Right hindlimb (tissue), 1 donor: ENCODE data around the gene TGFB3.
"Not testable (repeated sequence)": the region's sequence is repeated elsewhere in the genome, so short reads cannot be mapped to it uniquely, and the experiment has no call there.

ENCODE experiments used
- DNase-seq: peaks from one replicate; pipeline ENCODE4 v3.0.0-alpha.2; 2018

TGFB3 gene

GRCh38 chr14:75981426-75982265, at the start of gene TGFB3:
TGFB3 (minus strand) TSS chr14:75981995; CDS start chr14:75980893, 1,102 bp downstream.
- DNase-seq = peak; percentile 96

DNA sequence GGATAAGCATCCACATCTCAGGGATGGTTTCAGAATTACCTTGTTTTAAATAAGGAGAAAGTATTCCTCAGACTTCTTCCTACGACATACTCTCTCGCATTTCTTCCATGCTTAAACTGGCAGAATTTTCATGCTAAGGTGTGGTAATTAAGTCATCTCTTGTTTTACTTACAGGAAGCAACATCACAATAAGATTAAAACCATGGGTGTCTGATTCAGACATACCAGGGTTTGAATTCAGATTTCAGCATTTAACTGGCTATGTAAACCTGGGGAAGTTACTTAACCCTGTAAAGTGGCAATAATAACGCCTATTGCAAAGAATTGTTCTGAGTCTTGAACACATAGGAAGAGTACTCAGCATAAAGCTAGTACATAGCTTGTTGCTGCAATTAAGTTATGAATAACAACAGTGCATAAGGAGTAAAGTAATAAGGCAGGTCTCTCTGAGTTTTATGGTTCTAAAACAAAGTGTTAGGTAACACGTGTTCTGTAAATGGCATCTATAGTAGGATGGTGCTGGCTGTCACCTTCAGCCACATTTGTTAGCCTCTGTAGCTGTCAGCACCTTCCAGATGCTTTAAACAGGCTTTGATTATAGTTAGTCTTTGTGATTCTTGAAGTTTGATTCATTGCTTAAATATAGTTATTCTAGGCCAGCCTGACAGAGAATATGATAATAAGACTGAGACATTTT, 42.6 kb upstream of the TGFB3 start:
- no peak for DNase-seq

- no peak for DNase-seq
Measured at GRCh38 chr14:76023757-76024156, 42.0 kb upstream of the TGFB3 start.

DNA sequence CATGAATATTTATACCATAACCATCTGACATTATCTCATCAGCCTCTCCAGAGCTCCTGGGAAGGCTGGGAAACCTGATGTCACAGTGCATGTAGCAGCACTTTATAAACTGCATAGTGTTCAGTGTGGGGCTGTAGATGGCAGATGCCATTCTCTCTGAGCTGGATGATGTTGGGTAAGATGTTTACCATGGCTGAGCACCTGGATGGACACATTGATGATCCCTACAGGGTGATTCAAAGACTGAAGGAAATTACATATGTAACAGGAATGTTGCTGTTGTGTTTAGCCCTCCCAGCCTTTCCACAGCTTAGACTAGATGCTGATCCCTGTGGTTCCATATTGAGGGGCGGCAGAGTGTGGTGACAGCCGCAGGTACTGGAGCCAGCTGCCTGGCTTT, 41.2 kb upstream of the TGFB3 start:
- no peak for DNase-seq

GRCh38 chr14:76019676-76020075, 37.9 kb upstream of the TGFB3 start:
- DNase-seq = no peak

GRCh38 chr14:76015668-76016067, 33.9 kb upstream of the TGFB3 start:
- DNase-seq = no peak

DNA sequence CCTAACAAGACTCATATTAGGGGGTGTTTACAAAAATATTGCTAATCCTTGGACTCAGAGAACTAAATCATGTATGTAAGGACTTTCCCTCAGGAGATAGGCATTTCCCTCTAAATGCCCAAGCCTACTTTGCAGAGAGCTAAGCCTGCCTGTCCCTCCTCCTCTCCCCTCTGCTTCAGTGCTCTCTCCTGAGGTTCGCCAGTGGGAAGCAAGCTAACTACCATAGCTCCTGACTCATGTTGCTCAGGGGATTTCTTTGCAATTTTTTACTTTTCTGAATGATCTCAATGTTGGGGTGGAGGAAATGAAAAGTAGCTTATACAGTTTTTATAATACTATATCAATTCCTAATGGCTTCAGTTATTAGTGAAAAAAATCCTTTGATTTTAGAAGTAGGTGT, 33.4 kb upstream of the TGFB3 start:
- DNase-seq = no peak

GRCh38 chr14:76012354-76012753, 30.6 kb upstream of the TGFB3 start:
- DNase-seq = peak; percentile 70

DNA sequence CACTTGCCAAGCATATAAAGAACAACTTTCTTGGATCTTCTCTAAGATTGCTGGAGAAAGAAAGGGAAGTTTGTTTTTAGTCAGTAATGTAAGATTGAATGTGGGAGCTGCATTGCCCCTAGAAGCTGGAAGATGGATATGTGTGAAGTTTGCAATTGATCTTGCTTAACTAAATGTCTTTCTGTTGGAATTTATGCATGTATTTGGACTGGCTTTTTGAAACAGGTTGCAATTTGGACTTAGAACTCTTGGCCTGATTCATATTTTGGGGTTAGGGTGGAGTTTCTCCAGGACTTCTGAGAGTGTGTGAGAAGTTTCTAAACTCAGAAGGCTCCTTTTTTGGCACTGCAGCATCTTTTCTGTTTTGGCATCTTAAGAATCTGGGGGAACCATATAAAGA, 30.1 kb upstream of the TGFB3 start:
- DNase-seq = no peak

DNA sequence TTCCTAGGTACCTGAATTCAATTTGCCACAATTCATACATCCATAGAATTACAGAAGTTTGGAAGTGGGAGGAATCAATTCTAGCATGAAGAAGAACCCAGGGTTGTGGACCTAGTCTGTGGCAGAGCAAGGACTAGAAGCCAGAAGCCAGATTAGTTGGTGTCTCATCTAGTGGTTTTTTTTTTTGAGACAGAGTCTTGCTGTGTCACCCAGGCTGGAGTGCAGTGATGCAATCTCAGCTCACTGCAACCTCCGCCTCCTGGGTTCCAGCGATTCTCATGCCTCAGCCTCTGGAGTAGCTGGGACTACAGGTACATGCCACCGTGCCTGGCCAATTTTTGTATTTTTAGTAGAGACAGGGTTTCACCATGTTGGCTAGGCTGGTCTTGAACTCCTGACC, 27.8 kb upstream of the TGFB3 start:
- not testable (repeated sequence) for DNase-seq

- no peak for DNase-seq
Measured at GRCh38 chr14:76007852-76008251, 26.1 kb upstream of the TGFB3 start.

DNA sequence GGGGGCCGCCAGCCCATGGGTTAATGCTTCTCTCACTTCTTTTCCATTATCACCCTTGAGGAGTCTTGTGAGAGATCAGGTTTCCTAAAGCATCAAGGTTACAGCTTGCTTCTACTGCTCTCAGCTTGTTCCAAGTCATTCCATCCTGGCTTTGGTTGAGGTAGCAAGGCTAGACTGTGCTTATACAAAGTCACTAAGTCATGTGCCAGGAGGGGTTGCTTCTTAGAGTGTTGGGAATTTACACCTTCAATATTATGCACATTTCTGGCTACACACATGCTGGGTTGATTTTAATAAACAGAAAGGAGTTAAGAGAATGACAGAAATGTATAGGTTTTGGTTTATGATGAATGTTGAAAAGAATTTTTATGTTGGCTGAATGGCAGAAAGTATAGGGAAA, 25.6 kb upstream of the TGFB3 start:
- no peak for DNase-seq

- no peak for DNase-seq
Measured at GRCh38 chr14:76006253-76006652, 24.5 kb upstream of the TGFB3 start.

- DNase-seq = no peak
Measured at GRCh38 chr14:76002383-76002782, 20.6 kb upstream of the TGFB3 start.

GRCh38 chr14:75999511-76000190, 17.9 kb upstream of the TGFB3 start:
- no peak for DNase-seq

GRCh38 chr14:75996488-75996887, 14.7 kb upstream of the TGFB3 start:
- no peak for DNase-seq

DNA sequence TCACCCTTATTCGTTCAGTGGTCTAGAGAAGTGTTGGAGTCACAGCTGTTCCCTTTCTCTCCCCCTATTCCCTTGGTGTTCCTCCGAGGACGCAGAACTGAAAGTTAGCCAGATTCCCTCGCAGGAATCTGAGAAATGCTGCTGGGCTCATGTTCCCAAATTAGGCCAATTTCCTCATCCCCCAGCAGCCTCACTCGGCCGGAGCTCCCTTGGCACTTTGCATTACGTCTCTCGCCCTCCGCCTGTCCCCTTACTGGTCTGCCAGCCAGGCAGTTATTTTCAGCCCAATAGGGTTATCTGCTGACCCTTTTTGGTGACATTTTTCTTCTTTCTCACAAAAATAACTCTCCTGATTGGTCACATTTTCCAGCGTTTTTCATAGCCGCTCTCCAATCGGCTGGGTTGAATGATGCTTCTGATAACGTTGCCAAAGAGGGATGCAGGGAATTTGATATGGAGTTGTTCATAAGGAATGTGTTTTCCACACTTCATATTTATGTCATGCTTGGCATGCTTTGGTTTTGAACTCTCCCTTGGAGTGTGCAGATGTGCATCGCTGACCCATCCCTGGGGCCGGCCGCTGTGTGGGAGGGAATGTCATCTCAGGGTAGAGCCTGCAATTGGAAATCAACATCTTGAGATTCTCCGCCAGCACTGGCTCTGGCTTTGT, 13.7 kb upstream of the TGFB3 start:
- peak; percentile 83 for DNase-seq

- no peak for DNase-seq
Measured at GRCh38 chr14:75993567-75994041, 11.8 kb upstream of the TGFB3 start.

DNA sequence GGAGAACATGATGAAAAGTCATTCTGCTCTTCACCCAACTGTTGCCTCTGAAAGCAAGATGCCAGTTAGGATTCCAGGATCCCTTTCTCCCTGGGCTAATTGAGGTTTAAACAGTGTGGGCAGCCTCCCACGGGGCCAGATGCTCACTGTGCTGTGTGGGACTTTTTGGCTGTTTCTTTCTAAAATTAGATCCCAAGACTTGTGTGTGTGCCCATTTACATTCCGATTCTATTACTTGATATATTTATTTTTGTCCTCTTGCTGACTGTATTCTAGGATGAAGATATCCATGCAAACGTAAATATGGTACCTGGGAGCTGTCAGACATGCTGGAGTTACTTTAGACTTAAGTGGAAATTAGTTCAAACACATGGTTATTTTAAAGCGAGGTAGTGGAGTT, 10.0 kb upstream of the TGFB3 start:
- no peak for DNase-seq

DNA sequence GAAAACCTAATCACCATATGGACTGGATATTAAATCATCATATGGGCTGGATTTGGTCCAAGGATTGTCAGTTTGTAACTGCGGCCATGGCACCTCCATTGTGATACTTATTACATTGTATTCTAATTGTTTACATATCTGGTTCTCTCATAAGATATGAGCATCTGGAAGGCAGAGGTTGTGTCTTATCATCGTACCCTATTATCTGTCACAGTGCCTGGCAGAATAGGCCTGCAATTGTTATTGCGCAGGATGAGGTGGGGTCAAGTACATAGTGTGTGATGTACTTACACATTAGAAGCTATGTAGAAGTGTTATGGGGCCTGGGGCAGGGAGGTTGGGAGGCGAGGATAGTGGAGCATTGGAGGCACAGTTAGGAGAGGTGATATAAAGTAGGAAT, 8.5 kb upstream of the TGFB3 start:
- no peak for DNase-seq

DNA sequence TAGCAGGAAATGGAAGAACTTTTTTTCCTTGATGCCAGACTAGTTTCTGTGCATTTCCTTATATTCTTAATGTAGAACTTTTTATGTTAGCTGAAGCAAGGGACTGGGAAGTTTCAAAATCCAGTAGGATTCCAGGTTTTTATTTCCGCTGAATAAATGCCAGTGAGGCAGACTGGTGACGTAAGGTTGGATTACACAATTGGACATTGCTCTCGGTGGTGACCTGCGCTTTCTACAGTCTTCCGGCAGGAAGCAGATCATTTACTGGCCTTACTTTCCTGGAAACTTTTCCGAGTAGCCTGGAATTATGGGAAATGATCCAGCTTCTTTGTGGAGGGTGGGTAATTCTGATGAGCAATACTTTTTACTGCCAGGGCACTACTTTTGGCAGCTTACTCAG, 7.3 kb upstream of the TGFB3 start:
- peak; percentile 49 for DNase-seq

GRCh38 chr14:75987201-75987970, 5.6 kb upstream of the TGFB3 start:
- DNase-seq = no peak
